Measurements from ENCODE around the gene ACADSB. TPM values are rescaled to one million over a fixed set of nuclear protein-coding genes. Genes with fewer than 3 reads are reported as not detected.

ACADSB gene
- total RNA-seq, 1 experiment from 2014 or later = 14.5 TPM

- peaks cover 5% of the 10 kb centered on the region for H3K27me3 Mint-ChIP-seq (ENCODE audit: low read depth)
- no peak overlapping the region for H3K4me3 Mint-ChIP-seq
- DNase-seq (ENCODE audit: low spot score) (no peak), ATAC-seq (no peak)
- H3K27ac Mint-ChIP-seq = no peak overlapping the region
- POLR2A ChIA-PET = no interaction called here
- CTCF ChIA-PET = no interaction called here
- no peak for TF ChIP-seq GRHL2 (CRISPR knock-in tag; IDR thresholded peaks at IDR 0.05; ENCODE audit: insufficient replicate concordance, severe bottlenecking)
- no peak for TF ChIP-seq CREB1 (CRISPR knock-in tag; IDR thresholded peaks at IDR 0.05)
- TF ChIP-seq FOXP4 (CRISPR knock-in tag; IDR thresholded peaks at IDR 0.05) = no peak
- no peak for TF ChIP-seq ATF6 (CRISPR knock-in tag; IDR thresholded peaks at IDR 0.05)
- no peak for TF ChIP-seq TEAD4 (CRISPR knock-in tag; IDR thresholded peaks at IDR 0.05)
- no peak for TF ChIP-seq USF1 (CRISPR knock-in tag; IDR thresholded peaks at IDR 0.05)
- no peak for TF ChIP-seq ZNF281 (CRISPR knock-in tag; IDR thresholded peaks at IDR 0.05)
- no peak for TF ChIP-seq HMGA2 (CRISPR knock-in tag; IDR thresholded peaks at IDR 0.05)
- no peak for TF ChIP-seq OVOL2 (CRISPR knock-in tag; IDR thresholded peaks at IDR 0.05; ENCODE audit: borderline replicate concordance)
- TF ChIP-seq SOX15 (CRISPR knock-in tag; IDR thresholded peaks at IDR 0.05) = no peak
- no peak for TF ChIP-seq E2F1 (CRISPR knock-in tag; IDR thresholded peaks at IDR 0.05)
- no peak for TF ChIP-seq ZNF512 (CRISPR knock-in tag; IDR thresholded peaks at IDR 0.05; ENCODE audit: borderline replicate concordance)
- no peak for TF ChIP-seq ATF1 (CRISPR knock-in tag; IDR thresholded peaks at IDR 0.05)
- TF ChIP-seq E2F5 (CRISPR knock-in tag; IDR thresholded peaks at IDR 0.05) = no peak
- TF ChIP-seq ARID4B (CRISPR knock-in tag; IDR thresholded peaks at IDR 0.05; ENCODE audit: borderline replicate concordance) = no peak
- no peak for TF ChIP-seq GTF2I (CRISPR knock-in tag; conservative IDR thresholded peaks at IDR 0.05)
- no peaks in the 10 kb centered on the region for H3K36me3 Mint-ChIP-seq
- peaks cover 7% of the 10 kb centered on the region for H3K9me3 Mint-ChIP-seq
- peaks cover 9% of the 10 kb centered on the region for H3K4me1 Mint-ChIP-seq
Measured at GRCh38 chr10:123086281-123086680, 77.5 kb downstream of the ACADSB start.
